SK-N-MC (cell line): ENCODE data around the gene TMIGD1.

ENCODE experiments used
- EZH2 ChIP-seq: fragments of 200-600 bp; sonication (generic); IDR thresholded peaks from one replicate; pipeline ENCODE4 v1.6.1; 2017; ENCODE audit warnings: antibody characterized with exemption
- FOXP2 ChIP-seq: optimal IDR thresholded peaks from 2 replicates; pipeline ENCODE3; 2011; ENCODE audit warnings: mild to moderate bottlenecking, moderate library complexity; ENCODE audit not compliant: insufficient read depth; ENCODE audit errors: extremely low read length, control extremely low read depth
- POLR2AphosphoS5 ChIP-seq: IDR thresholded peaks from 2 replicates; pipeline ENCODE4 v1.6.1; 2012; ENCODE audit warnings: mild to moderate bottlenecking, low read depth, low read length, borderline replicate concordance

DNA sequence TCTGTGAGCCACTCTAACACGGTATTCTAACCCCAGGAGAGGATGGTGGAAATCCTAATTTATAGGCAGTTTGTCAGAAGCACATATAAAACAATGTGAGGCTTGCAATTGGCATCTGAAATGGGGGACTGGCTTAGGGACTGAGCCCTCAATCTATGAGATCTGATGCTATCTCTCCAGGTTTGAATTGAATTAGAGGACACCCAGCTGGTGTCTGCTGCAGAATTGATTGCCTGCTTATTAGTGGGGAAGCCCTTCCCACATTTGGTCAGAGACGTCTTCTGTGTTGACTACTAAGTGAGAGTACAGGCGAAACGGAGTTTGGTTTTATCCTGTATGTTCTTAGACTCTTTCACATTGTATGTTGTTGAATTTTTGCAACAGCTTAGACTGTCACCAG is 13.6 kb upstream of the TMIGD1 start:
- TF ChIP-seq EZH2 (no peak), POLR2AphosphoS5 (no peak), FOXP2 (no peak)
